Hematopoietic multipotent progenitor cell treated with erythropoietin and hydrocortisone succinate and interleukin-3 and kit ligand, for 4 days (in vitro differentiated cells): ENCODE data around the gene MT1M.
"Not testable (repeated sequence)": the region's sequence is repeated elsewhere in the genome, so short reads cannot be mapped to it uniquely, and the experiment has no call there.

Source experiments
- DNase-seq: peaks from one replicate; pipeline ENCODE4 v3.0.0-alpha.2; 2015

Gene MT1M

DNA sequence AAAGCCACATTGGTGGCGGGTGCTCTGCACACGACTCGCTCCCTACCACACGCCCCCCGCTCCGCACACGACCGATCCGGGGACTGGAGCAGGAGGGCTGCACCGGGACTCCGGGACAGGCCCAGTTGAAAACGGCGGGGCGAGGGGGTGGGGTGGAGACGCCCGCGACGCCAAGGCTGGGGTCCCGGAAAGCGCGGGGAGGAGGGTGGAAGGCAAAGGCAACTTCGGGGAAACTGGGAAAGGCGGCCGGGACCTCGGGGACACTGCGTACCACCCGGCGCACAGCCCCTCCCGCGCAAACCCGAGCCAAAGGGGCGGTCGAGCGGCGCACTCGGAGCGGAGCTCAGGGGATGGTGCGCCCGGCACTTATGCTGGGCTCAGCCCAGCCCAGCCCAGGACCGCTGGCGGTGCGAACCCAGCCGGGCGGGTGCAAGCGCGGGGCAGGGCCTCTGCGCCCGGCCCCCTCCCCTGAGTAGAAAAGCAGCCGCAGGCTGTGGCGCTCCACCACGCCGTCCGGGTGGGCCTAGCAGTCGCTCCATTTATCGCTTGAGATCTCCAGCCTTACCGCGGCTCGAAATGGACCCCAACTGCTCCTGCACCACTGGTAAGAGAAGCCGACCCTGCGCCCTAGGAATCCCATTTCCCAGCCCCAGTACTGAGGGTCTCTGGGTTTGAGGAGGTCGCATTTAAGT lies at the start of gene MT1M:
Gene MT1M, plus strand, starts transcription at position 504 of the 692 bp plus-strand sequence. Its CDS starts 73 bp downstream, at position 577.
- peak; percentile 45 for DNase-seq

- not testable (repeated sequence) for DNase-seq
These were observed 49.5 kb upstream of the MT1M start for GRCh38 chr16:56582911-56583310.

- no peak for DNase-seq
These were observed 48.9 kb upstream of the MT1M start for GRCh38 chr16:56583351-56584168.

DNA sequence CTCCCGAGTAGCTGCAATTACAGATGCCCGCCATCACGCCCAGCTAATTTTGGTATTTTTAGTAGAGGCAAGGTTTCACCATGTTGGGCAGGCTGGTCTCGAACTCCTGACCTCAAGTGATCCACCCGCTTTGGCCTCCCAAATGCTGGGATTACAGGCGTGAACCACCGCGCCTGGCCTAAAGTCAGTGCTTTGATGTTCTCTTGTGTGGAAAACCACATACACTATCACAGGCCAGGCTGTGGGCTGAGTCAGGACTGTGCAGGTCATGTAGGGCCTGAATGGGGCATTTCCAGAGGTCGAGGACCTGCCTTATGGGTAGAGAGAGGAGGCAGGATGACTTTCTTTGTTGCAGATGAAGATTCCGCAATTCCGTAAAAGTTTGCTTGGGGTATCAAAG lies 48.2 kb upstream of the MT1M start:
- no peak for DNase-seq

GRCh38 chr16:56588781-56589140 lies 43.7 kb upstream of the MT1M start:
- DNase-seq = no peak

- DNase-seq = peak; percentile 58
These were observed 43.1 kb upstream of the MT1M start, which contains the start of gene MT3 for GRCh38 chr16:56589141-56590039. Gene MT3 (plus strand): TSS chr16:56589528. CDS start chr16:56589591, 63 bp downstream.

- peak; percentile 56 for DNase-seq
These were observed 40.9 kb upstream of the MT1M start for GRCh38 chr16:56591377-56592060.

GRCh38 chr16:56593573-56594291 lies 38.7 kb upstream of the MT1M start:
- DNase-seq = no peak

- DNase-seq = no peak
These were observed 38.2 kb upstream of the MT1M start for GRCh38 chr16:56594292-56594619.

DNA sequence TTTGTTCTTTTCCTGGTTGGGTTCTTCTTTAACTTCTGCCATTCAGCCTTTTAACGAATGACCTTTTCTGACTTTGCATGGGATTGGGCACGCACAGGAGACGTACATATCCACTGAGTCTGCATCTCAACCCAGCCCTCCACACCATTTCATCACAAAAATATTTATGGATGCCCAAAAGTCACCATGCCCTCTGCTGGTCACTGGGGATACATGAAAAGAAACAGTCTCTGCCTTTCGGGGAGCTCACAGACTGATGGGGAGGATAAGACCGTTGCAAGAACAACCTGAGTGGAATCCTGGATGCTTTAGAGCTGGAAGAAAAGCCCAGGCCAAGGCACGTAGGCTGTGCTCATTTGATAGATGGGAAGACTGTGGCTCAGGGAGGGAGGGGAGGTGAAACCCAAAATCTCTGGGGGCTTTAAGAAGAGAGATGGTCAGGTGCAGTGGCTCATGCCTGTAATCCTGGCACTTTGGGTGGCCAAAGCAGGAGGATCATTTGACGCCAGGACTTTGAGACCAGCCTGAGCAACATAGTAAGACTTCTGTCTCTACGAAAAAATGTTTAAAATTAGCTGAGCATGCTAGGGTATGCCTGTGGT lies 32.0 kb upstream of the MT1M start:
- DNase-seq = peak; percentile 79

- no peak for DNase-seq
These were observed 31.1 kb upstream of the MT1M start for GRCh38 chr16:56601325-56601724.

DNA sequence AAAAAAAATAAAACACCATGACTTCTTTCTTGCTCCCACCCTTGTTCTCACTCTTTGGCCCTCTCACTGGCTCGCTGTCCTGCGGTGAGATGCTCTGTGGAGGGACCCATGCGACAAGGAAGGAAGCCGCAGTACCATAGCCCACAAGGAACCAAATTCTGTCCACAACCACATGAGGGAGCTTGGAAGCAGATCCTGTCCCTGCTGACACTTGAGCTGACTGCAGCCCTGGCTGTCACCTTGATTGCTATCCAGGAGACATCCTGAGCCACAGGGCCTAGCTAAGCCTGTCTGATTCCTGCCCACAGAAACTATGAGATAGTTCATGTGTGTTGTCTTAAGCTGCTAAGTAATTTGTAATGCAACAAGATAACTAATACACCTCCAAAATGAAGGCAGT lies 28.9 kb upstream of the MT1M start:
- DNase-seq = peak; percentile 75

DNA sequence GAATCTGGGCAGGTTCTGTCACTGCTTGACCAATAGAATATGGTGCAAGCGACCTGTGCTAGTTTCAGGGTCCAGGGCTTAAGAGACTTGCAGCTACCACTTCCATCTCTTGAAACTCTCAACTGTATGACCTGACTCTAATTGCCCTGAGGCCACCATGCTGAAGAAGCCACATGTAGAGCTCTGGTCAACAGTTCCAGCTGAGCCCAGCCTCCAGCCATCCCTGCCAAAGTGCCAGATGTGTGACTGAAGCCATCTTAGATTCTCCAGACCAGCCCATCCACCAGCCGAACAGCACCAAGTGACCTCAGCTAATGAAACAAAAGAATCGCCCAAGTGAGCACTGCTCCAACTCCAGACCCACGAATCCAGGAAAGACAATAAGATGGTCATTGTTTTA lies 27.5 kb upstream of the MT1M start:
- DNase-seq = no peak

DNA sequence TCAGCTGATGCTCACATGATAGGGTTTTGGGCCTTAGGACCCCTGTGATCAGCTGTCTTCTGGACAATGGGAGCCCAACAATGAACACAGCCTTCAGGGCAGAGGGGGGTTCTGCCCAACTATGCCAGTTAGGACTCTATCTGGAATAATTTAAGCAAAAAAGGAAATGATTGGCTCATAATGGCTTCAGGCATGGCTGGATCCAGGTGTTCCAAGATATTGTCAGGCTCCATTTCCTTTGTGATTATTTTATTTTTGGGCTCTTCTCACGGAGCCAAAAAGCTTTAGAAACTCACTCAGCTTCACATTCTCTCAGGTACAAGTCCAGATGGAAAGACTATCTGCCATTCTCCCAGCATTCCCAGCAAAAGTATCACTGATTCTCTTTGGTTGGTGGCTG lies 27.0 kb upstream of the MT1M start:
- no peak for DNase-seq

DNA sequence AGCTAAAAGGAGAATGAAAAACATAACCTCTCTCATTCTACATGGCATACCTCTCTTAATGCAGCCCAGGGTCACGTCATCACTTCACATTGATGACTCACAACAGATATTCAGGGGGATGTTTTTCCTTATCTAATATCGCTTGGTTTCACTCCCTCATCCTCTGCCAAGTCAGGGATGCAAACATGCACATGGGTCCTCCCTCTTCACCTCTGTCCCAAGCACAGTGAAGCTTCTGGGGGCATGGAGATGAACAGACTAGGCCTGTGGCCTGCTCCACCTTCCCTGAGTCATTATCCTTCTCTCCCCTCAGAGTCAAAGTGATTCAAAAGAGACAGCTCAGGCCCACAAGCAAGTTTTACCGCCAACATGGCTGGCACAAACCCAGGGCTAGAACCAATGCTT lies 26.4 kb upstream of the MT1M start:
- DNase-seq = no peak

GRCh38 chr16:56606476-56607108 lies 25.9 kb upstream of the MT1M start:
- no peak for DNase-seq

- DNase-seq = no peak
These were observed 25.3 kb upstream of the MT1M start for GRCh38 chr16:56607109-56607618.

DNA sequence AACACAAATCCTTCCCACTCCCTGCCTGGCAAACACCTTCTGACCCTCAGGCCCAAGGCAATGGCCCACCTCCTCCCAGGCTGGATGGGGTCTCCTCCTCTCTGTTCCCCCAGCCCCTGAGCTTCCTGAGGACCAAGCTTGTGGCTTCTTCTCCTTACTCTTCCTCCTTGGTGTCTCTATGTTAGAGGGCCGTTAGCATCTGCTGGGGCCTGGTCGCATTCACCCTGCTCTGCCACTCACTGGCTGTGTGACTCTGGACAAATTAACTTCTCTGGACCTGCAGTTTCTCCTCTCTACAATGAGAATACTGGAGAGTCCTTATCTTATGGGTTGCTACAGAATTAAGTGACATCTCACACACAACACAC lies 24.8 kb upstream of the MT1M start:
- DNase-seq = peak; percentile 45

DNA sequence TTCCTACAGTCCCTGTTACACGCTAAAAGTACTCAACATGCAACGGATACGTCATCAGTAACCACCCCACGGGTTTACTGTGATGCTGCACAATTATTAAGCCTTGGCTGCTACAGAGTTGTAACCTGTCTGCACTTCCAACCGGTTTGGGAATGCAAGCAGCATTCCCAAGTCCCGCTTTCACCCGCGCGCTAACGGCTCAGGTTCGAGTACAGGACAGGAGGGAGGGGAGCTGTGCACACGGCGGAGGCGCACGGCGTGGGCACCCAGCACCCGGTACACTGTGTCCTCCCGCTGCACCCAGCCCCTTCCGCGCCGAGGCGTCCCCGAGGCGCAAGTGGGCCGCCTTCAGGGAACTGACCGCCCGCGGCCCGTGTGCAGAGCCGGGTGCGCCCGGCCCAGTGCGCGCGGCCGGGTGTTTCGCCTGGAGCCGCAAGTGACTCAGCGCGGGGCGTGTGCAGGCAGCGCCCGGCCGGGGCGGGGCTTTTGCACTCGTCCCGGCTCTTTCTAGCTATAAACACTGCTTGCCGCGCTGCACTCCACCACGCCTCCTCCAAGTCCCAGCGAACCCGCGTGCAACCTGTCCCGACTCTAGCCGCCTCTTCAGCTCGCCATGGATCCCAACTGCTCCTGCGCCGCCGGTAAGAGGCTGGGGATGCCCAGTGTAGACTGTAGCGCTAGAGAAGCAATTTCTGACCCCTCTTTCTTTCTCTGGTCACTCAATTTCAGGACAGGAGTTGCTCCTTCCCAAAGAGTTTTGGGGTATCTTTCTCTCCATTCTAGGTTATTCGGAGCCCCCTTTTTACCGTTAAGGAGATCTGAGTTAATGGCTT lies 24.2 kb upstream of the MT1M start, which contains the start of gene MT2A:
Gene MT2A, plus strand, starts transcription at position 542 of the 833 bp plus-strand sequence. Its CDS starts 72 bp downstream, at position 614.
- peak; percentile 99 for DNase-seq
